ENCODE data around the gene ARID1A.
"Not testable (repeated sequence)": the region's sequence is repeated elsewhere in the genome, so short reads cannot be mapped to it uniquely, and the experiment has no call there.

GRCh38 chr1:26803932-26804331, 108.1 kb downstream of the ARID1A start:
- not testable (repeated sequence) for TF ChIP-seq EZH2 (IDR thresholded peaks at IDR 0.05; ENCODE audit: insufficient read depth, poor library complexity, severe bottlenecking); EZH2phosphoT487 (IDR thresholded peaks at IDR 0.05; ENCODE audit: insufficient read depth, low read depth)
